ENCODE results near the gene ESRRA. TPM values are rescaled to one million over a fixed set of nuclear protein-coding genes. Genes with fewer than 3 reads are reported as not detected.
A peak's percentile ranks its signal among the peaks of the same experiment; 100 is the strongest.

The ESRRA gene
- total and polyA plus RNA-seq, 2 of the 13 experiments (the other 11 are each of a cell fraction or from before 2014, with no cell fraction given) = 18.1 to 36.3 TPM

DNA sequence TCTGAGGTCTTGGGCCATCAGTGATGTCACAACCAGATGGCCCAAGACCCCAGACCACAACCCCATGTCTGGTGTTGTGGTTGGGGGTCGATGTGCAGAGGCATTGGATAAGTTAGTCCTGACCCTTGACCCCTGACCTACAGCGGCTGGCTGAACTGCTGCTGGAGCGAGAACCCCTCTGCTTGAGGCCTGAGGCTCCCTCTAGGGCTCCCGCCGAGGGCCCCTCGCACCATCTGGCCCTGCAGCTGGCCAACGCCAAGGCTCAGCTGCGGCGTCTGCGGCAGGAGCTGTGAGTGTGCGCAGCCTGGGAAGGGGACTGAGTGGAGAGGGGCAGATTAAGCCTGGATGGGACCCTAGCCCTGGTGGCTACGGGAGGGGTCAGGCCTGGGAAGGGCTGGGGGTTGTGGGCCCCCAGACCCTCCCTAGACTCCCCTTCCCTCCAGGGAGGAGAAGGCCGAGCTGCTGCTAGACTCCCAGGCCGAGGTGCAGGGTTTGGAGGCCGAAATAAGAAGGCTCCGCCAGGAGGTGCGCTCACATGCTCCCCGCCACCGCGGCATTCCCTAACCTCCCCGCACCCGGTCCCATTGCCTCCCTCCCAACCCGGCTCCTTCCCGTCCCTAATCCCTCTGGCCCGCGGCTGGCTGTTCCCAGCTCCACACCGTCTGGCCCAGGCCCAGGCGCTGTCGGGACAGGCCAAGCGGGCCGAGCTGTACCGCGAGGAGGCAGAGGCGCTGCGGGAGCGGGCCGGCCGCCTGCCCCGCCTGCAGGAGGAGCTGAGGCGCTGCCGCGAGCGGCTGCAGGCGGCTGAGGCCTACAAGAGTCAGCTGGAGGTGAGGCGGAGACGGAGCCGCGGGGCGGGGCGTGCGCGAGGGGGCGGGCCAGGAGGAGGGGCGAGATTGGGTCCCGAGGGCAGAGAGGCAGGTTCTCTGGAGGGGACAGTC lies 36.8 kb downstream of the ESRRA start (continued):
- TF ChIP-seq ZBTB40 (IDR thresholded peaks at IDR 0.05) (no peak), ZBTB40 (CRISPR knock-in tag; IDR thresholded peaks at IDR 0.05) (no peak), TAF1 (CRISPR knock-in tag; IDR thresholded peaks at IDR 0.05) (peak; percentile 23; the same call in 1 of the 2 replicates), KDM2A (CRISPR knock-in tag; IDR thresholded peaks at IDR 0.05; ENCODE audit: borderline replicate concordance, low read depth) (peak; percentile 51; the same call in 1 of the 2 replicates), ZNF350 (CRISPR knock-in tag; IDR thresholded peaks at IDR 0.05; ENCODE audit: borderline replicate concordance, low read depth) (0 out of 2 replicates have a peak, but pooled peaks have one; percentile 26), HNRNPK (IDR thresholded peaks at IDR 0.05; ENCODE audit: low read depth, low read length, poor library complexity, severe bottlenecking) (peak; percentile 92), ATAD3A (CRISPR knock-in tag; IDR thresholded peaks at IDR 0.05) (no peak), HNRNPLL (IDR thresholded peaks at IDR 0.05; ENCODE audit: low read depth, low read length, poor library complexity, severe bottlenecking) (peak; percentile 60), ZNF614 (CRISPR knock-in tag; IDR thresholded peaks at IDR 0.05; ENCODE audit: borderline replicate concordance) (no peak), ZMYM3 (CRISPR knock-in tag; IDR thresholded peaks at IDR 0.05) (no peak)
- TF ChIP-seq, protein P1, sequence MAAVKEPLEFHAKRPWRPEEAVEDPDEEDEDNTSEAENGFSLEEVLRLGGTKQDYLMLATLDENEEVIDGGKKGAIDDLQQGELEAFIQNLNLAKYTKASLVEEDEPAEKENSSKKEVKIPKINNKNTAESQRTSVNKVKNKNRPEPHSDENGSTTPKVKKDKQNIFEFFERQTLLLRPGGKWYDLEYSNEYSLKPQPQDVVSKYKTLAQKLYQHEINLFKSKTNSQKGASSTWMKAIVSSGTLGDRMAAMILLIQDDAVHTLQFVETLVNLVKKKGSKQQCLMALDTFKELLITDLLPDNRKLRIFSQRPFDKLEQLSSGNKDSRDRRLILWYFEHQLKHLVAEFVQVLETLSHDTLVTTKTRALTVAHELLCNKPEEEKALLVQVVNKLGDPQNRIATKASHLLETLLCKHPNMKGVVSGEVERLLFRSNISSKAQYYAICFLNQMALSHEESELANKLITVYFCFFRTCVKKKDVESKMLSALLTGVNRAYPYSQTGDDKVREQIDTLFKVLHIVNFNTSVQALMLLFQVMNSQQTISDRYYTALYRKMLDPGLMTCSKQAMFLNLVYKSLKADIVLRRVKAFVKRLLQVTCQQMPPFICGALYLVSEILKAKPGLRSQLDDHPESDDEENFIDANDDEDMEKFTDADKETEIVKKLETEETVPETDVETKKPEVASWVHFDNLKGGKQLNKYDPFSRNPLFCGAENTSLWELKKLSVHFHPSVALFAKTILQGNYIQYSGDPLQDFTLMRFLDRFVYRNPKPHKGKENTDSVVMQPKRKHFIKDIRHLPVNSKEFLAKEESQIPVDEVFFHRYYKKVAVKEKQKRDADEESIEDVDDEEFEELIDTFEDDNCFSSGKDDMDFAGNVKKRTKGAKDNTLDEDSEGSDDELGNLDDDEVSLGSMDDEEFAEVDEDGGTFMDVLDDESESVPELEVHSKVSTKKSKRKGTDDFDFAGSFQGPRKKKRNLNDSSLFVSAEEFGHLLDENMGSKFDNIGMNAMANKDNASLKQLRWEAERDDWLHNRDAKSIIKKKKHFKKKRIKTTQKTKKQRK (IDR thresholded peaks at IDR 0.05; ENCODE audit: low read length) = no peak
